ENCODE measurements around the gene MYPOP.

The MYPOP gene

DNA sequence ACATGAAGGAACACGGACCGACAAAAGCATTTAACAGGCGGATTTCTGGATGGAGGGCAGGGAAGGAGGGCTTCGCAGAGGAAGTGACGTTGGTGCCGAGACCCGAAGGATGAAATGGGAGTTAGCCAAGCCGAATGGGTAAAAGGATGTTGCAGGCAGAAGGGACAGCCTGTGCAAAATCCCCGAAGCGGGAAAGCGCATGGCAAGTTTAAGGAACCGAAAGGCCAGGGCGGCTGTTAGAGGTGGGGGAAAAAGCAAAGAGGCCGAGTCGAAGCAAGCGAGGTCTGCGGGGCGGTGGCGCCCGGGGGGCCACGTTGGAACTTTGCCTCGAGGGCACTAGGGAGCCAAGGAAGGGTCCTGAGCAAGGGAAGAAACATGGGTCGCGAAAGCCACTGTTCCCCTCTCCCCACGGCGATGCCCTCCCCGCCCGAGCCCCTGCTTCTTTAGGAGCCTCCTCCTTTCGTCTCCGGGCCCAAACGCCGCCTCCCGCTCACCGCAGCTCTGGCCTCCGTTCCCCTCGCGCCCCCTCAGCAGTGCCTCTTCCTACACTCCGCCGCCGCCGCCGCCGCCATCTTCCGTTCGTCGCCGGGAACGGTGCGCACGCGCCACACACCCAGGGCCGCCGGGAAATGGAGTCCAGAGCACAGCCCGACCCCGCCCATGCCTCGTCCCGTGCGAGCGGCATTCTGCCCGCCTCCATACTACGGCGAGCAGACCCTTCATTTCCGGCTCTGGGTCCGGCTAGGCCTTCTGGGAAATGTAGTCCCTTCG is 39.7 kb downstream of the MYPOP start, which contains the start of gene SYMPK:
TSS of gene SYMPK (minus strand) at position 584 of the 771 bp plus-strand sequence. CDS start 8,652 bp downstream, outside the sequence.
- DNase-seq, result peak; percentile 100

- DNase-seq, result no peak
Measured at GRCh38 chr19:45862271-45862563, 40.2 kb downstream of the MYPOP start.

- no peak for DNase-seq
Measured at GRCh38 chr19:45860359-45861259, 41.8 kb downstream of the MYPOP start.

DNA sequence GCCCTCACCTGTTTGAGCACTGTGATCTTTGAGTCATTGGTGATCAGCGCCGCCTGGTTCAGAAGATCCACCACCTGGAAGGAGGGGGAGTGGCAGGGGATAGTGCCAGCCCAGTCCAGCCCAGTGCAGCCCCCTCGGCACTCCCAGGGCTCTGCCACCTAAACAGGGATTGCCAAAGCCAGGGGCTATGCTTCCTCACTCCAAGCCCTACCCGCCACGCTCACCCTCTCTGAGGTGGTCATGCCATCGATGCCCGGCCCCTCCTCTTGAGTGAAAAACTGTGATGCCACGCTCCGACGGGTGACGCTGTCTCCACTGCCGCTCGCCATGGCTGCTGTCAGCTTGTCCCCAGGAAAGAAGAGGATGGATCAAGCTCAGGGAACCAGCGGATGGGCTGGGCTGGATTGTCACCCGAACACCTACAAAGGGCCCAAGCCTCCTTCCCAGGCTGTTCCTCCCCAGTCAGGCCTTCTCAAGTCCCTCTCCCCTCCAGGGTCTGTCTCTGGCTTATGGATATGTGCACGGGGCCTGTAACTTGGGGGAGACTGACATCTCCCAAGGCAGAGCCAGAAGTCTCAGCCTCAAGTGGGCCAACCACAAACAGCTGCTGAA is 48.1 kb downstream of the MYPOP start:
- no peak for DNase-seq

DNA sequence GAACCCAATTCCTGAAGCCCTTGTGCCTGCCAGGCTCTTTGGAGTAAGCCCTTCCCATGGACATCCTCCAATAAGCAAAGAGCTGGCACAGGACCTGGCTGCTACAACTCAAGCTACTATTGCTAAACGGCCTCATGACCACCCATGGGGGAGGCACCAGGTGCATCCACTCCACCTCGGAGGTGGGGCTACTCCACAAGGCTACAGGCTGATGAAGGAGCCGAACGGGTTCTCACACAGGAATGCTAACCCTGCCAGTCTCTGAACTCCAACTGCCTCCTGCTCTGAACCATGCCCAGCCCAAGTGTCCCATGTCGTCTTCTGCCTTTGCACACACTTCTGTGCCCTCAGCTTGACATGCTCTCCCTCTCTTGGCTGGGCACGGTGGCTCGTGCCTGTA is 49.4 kb downstream of the MYPOP start:
- no peak for DNase-seq

DNA sequence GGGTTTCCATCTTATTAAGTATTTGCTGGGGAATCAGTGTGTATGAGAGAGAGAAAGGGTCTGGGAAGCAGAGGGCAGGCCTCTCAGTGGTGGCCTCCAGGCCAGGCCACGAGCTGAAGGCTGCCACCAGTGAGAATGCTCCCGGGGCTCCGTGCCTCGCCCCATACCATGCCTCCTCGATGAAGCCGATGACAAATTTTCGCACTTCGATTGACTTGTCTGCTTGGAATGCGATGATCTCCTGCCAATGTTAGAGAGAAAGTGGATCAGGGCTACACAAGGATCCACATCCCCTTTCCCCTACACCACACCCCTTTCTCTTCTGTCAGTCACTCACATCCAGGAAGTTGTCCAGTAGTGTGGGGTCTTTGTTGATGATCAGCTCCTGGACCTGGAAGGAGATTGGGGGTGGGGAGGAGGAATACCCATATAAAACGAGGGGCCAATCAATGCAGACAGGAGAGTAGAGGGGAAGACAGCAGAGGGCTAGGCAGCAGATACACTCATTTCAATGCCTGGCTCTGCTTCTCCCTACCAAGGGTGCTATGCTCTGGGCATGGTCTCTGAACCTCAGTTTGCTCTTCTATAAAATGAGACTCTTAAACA is 50.2 kb downstream of the MYPOP start:
- no peak for DNase-seq

GRCh38 chr19:45848922-45849321 is 53.5 kb downstream of the MYPOP start:
- no peak for DNase-seq

GRCh38 chr19:45847663-45848062 is 54.8 kb downstream of the MYPOP start:
- no peak for DNase-seq

GRCh38 chr19:45842198-45842597 is 60.2 kb downstream of the MYPOP start:
- DNase-seq, result no peak
